ENCODE results near the gene COMMD3.
"Not testable (repeated sequence)": the region's sequence is repeated elsewhere in the genome, so short reads cannot be mapped to it uniquely, and the experiment has no call there.

The COMMD3 gene

DNA sequence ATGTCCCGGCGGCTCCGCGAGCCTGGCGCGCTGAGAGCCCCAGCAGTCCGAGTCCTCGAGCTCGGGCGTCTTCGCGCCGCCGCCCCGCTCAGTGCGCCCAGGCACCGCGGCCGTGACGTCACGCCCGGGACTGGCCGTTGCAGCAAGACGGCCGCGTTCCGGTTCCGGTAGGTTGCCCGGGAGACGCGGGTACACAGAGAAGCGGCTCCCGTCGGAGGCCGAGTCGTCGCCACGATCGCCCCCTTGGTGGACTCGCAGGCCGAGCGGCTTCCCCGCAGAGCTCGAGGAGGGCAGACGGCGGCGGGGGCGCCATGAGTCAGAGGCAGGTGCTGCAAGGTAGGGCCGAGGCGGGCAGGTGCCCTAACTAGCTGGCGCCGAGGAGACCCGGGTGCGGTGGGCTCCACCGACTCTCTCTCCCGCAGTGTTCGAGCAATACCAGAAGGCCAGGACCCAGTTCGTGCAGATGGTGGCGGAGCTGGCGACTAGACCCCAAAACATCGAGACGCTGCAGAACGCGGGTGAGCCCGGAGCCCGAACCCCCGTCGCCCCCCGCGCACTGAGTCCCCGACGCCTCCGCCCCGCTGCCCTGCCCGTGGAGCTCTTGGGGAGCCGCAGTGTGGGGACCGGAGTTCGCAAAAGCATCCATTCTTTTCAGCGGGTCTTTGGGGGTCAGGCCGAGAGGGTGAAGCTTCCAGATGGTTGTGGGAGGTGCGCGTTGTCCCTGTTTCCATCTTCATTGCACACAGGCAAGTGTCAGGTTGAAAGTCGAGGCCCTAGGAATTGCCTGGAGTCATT, 29.3 kb downstream of the COMMD3 start, which contains the start of gene SPAG6:
SPAG6 (plus strand) TSS at position 196 of the 795 bp plus-strand sequence; CDS start at position 312, 116 bp downstream.
- TF ChIP-seq, protein P1, sequence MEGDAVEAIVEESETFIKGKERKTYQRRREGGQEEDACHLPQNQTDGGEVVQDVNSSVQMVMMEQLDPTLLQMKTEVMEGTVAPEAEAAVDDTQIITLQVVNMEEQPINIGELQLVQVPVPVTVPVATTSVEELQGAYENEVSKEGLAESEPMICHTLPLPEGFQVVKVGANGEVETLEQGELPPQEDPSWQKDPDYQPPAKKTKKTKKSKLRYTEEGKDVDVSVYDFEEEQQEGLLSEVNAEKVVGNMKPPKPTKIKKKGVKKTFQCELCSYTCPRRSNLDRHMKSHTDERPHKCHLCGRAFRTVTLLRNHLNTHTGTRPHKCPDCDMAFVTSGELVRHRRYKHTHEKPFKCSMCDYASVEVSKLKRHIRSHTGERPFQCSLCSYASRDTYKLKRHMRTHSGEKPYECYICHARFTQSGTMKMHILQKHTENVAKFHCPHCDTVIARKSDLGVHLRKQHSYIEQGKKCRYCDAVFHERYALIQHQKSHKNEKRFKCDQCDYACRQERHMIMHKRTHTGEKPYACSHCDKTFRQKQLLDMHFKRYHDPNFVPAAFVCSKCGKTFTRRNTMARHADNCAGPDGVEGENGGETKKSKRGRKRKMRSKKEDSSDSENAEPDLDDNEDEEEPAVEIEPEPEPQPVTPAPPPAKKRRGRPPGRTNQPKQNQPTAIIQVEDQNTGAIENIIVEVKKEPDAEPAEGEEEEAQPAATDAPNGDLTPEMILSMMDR (conservative IDR thresholded peaks at IDR 0.05): no peak
- no peak for TF ChIP-seq ZFX (IDR thresholded peaks at IDR 0.05)
- H3K27ac ChIP-seq: no peak within 1 kb of the TSS

DNA sequence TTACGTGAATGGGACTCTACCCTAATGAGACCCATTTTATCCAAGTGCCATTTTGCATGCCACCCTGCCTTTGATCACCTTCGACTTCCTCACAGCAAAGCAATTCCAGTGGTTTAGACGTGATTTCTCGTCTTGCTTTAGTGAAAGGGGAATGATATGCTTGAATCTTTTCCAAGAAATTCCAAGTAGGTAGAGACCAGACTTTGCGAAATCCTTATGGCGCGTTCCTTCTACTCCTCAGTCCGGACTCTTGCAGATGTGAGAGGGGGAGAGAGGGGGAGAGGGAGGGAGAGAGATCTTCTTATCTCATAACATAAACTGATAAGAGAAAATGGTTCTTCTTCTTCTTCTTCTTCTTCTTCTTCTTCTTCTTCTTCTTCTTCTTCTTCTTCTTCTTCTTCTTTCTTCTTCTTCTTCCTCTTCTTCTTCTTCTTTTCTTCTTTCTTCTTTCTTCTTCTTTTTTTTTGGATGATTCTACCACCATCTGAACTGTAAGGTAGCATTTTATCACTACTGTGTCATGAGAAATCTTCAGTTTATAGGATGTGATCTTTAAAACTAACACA, 30.0 kb downstream of the COMMD3 start:
- no peak overlapping the region for H3K27ac ChIP-seq
- TF ChIP-seq, protein P1 (conservative IDR thresholded peaks at IDR 0.05): no peak
- TF ChIP-seq ZFX (IDR thresholded peaks at IDR 0.05): no peak

DNA sequence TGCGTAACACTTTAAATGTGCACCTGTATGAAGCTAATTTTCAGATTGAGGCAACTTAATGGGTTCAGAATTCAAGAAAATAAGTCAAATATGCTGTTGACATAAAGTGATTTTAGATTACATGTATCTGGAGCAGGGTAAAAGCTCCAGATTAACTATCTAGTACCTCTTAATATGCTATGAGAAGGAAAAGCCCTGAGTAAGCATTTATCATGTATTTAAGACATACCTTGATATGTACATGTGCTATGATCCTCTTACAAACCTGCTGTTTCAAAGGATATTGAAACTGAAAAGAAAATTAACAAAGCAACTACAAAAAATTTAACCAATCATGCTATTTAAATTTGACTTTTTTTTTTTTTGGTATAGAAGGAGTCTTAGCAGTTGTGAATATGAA, 33.6 kb downstream of the COMMD3 start:
- no peak for TF ChIP-seq ZFX (IDR thresholded peaks at IDR 0.05)
- TF ChIP-seq, protein P1 (conservative IDR thresholded peaks at IDR 0.05): no peak

DNA sequence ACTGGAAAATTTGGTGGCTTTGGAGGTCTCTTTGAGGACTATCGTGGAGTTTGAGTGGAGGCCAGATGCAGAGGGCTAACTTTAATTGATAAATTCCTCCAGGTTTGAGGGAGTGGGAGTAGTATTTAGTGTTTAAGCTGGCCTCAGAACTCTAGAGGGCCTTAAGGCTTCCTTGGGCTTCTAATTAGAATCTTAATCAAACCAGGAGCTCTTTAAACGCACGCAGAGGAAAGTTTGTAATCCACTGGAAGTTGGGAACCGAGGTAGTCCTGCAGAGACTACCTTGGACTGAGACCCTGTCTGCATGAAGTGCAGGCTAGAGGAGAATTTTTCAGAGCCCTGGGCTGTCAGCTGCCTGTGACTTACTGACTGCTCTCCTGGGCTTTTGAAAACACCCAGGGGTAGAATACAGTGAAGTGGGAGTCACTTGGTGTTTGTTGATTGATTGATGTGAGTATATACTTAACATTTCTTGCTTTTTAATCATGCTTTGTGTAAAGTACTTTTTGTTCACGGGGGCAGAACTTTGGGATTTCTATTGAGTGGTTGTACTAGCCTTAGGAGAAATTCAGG, 35.0 kb downstream of the COMMD3 start:
- no peak for TF ChIP-seq ZFX (IDR thresholded peaks at IDR 0.05)
- TF ChIP-seq, protein P1 (conservative IDR thresholded peaks at IDR 0.05): no peak

More for the DNA sequence above, 33.6 kb downstream of the COMMD3 start:
- H3K27ac ChIP-seq: no peak overlapping the region

DNA sequence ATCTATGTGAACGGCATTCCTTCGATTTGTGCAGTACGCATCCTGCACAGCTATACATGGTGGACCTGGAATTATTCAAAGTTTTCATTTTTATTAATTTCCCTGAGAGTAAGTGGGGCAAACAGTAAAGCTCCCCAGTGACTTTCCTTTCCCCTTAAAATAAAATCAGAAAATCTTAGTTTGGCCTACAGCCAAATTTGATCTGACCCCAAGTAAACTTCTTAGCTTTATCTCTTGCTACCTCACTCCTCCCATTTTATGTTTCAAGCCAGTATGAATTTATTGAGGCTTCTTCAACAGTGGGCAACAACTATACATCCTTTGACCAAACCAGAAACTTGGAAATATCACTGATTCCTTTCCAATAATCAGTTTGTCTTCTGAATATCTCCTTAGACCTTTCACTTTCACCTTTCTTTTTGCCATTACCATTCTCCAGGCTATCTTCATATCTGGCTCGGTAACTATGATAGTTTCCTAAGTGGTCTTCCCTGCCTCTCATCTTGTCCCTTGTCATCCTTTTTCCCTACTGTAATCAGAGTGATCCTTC, 40.2 kb downstream of the COMMD3 start:
- TF ChIP-seq, protein P1 (conservative IDR thresholded peaks at IDR 0.05): no peak
- TF ChIP-seq ZFX (IDR thresholded peaks at IDR 0.05): no peak
- no peak overlapping the region for H3K27ac ChIP-seq

More for the DNA sequence above, 35.0 kb downstream of the COMMD3 start:
- no peak overlapping the region for H3K27ac ChIP-seq

DNA sequence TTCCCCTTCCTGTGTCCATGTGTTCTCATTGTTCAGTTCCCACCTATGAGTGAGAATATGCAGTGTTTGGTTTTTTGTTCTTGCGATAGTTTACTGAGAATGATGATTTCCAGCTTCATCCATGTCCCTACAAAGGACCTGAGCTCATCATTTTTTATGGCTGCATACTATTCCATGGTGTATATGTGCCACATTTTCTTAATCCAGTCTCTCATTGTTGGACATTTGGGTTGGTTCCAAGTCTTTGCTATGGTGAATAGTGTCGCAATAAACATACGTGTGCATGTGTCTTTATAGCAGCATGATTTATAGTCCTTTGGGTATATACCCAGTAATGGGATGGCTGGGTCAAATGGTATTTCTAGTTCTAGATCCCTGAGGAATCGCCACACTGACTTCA, 41.6 kb downstream of the COMMD3 start:
- H3K27ac ChIP-seq: not testable (repeated sequence)

DNA sequence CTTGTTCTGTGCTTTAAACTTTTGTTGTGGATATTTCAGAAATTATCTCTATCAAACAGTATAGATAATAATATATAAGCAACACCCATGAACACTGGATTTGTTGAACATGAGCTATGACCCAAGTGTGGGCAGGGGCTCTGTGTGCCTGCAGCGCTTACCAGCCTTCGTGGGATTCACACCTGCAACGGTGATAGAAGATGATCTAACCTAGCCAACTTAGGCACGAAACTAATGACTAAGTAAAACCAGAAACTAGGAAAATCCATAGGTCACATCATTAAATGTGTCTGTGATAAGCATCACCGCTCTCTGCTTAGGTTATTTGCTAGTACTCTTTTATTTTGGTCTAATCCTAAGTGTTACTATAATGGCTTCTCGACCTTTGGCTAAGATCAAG, 47.1 kb downstream of the COMMD3 start:
- no peak overlapping the region for H3K27ac ChIP-seq
- TF ChIP-seq, protein P1 (conservative IDR thresholded peaks at IDR 0.05): no peak
- no peak for TF ChIP-seq ZFX (IDR thresholded peaks at IDR 0.05)
